GM21515 (cell line): ENCODE measurements around the gene TMEM147.
"Not testable (repeated sequence)": the region's sequence is repeated elsewhere in the genome, so short reads cannot be mapped to it uniquely, and the experiment has no call there.

ENCODE experiments used
- ATAC-seq: cut with Tn5 transposase; IDR thresholded peaks from one replicate; pipeline ENCODE4 v1.9.1; 2021; ENCODE audit not compliant: unreplicated experiment

The TMEM147 gene

DNA sequence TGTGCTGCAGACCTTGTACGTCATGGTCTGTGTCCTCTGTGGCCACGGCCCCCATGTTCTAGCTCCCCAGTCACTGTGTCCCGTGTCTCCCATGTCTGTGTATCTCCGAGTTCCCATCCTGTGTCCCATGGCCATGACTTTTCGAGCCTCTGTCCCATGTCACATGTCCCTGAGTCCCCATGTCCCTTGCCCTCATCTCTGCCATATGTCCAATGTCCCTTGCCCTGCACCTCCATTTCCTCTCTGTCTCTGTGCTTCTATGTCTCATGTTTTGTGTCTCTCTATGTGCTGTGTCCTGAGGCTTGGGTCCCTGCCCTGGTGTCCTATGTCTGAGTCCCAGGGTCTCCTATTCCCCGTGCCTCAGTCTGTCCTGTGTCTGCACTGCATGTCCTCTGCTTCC lies 16.0 kb downstream of the TMEM147 start:
- ATAC-seq = no peak

DNA sequence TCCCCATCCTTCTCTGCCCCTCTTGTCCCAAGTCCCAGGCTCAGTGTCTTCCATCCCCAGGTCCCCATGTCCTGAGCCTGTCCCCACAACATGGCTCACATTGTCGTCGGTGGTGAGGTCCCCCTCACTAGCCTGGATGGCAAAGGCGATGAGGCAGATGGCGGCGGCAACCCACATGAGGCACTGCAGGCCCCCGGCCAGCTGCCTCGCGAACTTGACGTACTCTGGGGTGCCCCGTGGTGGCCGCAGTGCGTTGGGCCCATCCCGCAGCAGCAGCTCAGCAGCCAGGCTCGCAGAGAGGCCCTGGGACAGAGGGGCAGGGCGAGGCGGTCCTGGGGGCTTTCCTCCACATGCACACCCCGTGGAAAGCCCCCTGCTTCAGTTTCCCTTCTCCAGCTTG lies 16.9 kb downstream of the TMEM147 start:
- no peak for ATAC-seq

DNA sequence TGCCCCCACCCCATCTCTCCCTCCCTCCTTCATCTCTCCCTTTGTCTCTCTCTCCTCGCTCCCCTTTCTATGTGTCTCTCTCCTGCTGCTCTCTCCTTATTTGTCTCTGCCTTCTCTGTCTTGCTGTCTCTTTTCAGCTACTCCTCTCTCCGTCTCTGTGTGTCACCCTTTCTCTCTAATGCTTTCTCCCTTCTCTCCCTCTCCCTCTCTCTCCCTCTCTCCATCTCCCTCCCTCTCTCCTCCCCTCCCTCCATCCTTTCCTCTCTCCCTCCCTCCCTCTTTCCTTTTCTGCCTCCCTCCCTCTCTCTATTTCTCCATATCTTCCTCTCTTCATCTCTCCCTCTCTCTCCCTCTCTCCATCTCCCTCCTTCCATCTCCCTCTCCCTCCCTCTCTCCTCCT lies 17.4 kb downstream of the TMEM147 start:
- ATAC-seq = no peak

- no peak for ATAC-seq
Observed at GRCh38 chr19:35563207-35563829, 17.9 kb downstream of the TMEM147 start, which contains the start of gene ATP4A. ATP4A (minus strand) TSS chr19:35563658; CDS start chr19:35563629, 29 bp downstream.

GRCh38 chr19:35565016-35565856 lies 19.8 kb downstream of the TMEM147 start:
- ATAC-seq = no peak

GRCh38 chr19:35566738-35567137 lies 21.3 kb downstream of the TMEM147 start:
- no peak for ATAC-seq

- no peak for ATAC-seq
Observed at GRCh38 chr19:35569281-35569781, 23.9 kb downstream of the TMEM147 start.

- ATAC-seq = no peak
Observed at GRCh38 chr19:35571406-35571965, 26.1 kb downstream of the TMEM147 start.

GRCh38 chr19:35577918-35578317 lies 32.5 kb downstream of the TMEM147 start:
- ATAC-seq = no peak

- no peak for ATAC-seq
Observed at GRCh38 chr19:35578707-35579106, 33.3 kb downstream of the TMEM147 start.

DNA sequence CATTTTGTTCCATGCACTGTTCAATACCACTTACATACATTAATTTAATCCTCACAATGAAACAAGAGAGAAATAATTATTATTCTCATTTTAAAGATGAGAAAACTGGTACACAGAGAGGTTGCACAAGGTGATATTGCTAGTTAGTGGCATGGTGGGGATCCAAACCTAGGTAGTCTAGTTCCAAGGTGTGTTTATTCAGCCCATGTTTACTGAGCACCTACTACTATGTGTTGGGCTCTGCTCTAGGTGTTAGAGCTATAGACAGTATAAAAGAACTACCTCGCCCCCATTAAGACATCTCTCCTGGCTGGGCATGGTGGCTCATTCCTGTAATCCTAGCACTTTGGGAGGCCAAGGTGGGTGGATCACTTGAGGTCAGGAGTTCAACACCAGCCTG lies 37.3 kb downstream of the TMEM147 start:
- ATAC-seq = no peak

DNA sequence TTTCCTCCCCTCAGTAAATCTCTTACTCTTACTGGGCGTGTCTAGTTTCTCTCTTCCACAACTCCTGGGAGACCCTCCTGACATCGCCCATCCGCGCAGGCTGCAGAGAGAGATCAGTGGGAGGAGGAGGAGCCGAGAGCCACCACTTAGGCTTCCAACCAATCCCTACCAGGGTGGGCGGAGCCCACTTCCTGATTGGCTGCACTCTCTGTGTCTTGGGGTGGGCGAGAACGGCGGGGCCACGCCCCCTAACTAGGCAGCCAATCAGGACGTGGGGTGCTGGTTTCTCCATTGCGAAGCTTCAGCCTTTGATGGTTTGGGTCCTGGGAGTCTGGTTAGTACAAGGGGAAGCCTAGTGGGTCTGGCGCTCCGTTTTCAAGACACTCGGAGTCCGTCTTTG lies 40.4 kb downstream of the TMEM147 start, which contains the start of gene PMIS2:
Gene PMIS2 (plus strand): TSS at position 326 of the 400 bp plus-strand sequence. CDS start 87 bp downstream, outside the sequence.
- ATAC-seq = no peak

- no peak for ATAC-seq
Observed at GRCh38 chr19:35587321-35587720, 41.9 kb downstream of the TMEM147 start.

DNA sequence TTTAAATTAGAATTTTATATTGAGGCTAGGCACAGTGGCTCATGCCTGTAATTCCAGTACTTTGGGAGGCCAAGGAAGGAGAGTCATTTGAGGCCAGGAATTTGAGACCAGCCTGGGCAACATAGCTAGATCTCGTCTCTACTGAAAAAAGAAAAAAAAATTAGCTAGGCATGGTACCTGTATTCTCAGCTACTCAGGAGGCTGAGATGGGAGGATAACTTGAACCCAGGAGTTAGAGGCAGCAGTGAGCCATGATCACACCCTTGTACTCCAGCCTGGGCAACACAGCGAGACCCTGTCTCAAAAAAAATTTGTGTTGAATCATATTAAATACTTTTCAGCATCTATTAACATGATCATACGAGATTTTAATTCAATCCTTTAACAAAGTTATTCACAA lies 45.4 kb downstream of the TMEM147 start:
- no peak for ATAC-seq

DNA sequence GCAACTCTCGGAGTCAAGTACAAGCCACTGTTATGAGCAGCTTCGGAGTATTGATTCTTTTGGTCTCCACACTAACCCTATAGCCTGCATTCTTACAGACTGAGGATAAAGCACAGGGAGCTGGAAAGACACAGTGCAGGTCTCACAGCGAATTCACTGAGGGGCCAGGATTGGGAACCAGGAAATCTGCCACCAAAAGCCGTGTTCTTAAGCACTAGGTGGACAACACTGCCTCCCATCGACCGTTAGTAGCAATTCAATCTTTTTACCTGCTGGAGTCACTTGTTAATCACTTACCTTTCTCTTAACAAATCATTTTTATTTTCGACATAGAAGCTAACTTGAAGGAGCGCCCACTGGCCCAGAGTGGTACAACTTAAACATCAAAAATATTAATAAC lies 46.8 kb downstream of the TMEM147 start:
- ATAC-seq = no peak

DNA sequence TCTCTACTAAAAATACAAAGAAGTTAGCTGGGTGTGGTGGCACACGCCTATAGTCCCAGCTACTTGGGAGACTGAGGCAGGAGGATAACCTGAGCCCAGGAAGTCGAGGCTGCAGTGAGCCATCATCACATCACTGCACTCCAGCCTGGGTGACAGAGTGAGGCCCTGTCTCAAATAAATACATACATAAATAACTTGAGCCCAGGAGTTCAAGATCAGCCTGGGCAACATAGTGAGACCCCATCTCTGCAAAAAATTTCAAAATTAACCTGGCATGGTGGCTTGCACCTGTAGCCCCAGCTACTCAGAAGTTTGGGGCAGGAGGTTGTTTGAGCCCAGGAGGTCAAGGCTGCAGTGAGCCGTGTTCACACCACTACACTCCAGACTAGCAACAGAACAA lies 49.6 kb downstream of the TMEM147 start:
- ATAC-seq = not testable (repeated sequence)

GRCh38 chr19:35595928-35596327 lies 50.5 kb downstream of the TMEM147 start:
- no peak for ATAC-seq

DNA sequence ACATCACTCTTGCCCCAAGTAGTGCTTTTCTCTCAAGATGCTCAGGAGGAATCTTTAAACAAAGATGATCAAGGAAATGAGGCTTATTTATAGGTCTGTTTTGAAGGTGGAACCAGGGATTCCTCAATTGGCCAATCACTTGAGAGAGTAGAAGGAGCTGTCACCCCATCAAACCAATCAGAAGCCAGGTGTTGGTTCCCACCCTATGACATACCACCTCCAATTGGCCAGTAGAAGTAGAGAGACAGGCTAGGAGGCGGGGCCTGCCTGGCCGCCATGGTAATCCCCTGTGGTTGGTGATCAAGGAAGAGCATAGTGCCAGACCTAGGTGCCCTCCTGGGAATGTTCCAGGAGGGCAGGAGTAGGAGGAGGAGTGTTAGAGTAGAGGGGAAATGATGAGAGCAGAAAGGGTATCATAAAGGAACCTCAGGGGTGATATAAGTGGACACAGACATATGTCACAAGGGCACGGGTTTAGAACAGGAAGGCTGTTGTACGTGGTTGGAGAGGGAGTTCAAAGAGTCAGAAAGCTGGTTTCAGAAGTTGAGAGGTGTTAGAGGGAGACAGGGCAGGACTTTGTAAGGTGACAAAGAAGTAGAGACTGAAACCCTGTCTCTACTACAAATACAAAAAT lies 51.1 kb downstream of the TMEM147 start:
- ATAC-seq = no peak
